ENCODE data around the gene MATK.

The MATK gene

GRCh38 chr19:3737487-3738205 lies 48.5 kb downstream of the MATK start:
- no peak for DNase-seq (ENCODE audit: low read depth, low spot score)
- no peak overlapping the region for H3K4me3 ChIP-seq (ENCODE audit: low read depth, low read length)
- TF ChIP-seq, protein P1, sequence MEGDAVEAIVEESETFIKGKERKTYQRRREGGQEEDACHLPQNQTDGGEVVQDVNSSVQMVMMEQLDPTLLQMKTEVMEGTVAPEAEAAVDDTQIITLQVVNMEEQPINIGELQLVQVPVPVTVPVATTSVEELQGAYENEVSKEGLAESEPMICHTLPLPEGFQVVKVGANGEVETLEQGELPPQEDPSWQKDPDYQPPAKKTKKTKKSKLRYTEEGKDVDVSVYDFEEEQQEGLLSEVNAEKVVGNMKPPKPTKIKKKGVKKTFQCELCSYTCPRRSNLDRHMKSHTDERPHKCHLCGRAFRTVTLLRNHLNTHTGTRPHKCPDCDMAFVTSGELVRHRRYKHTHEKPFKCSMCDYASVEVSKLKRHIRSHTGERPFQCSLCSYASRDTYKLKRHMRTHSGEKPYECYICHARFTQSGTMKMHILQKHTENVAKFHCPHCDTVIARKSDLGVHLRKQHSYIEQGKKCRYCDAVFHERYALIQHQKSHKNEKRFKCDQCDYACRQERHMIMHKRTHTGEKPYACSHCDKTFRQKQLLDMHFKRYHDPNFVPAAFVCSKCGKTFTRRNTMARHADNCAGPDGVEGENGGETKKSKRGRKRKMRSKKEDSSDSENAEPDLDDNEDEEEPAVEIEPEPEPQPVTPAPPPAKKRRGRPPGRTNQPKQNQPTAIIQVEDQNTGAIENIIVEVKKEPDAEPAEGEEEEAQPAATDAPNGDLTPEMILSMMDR (IDR thresholded peaks at IDR 0.05; ENCODE audit: insufficient read depth, low read length, missing control alignments): no peak
- ChIA-PET POLR2A (no interaction called here), CTCF (no interaction called here)

- TF ChIP-seq, protein P1 (IDR thresholded peaks at IDR 0.05; ENCODE audit: insufficient read depth, low read length, missing control alignments): no peak
- no peak overlapping the region for H3K4me3 ChIP-seq (ENCODE audit: low read depth, low read length)
- ChIA-PET CTCF (no interaction called here), POLR2A (no interaction called here)
- no peak for DNase-seq (ENCODE audit: low read depth, low spot score)
Measured at GRCh38 chr19:3736106-3736724, 50.0 kb downstream of the MATK start.

- H3K4me3 ChIP-seq (ENCODE audit: low read depth, low read length): no peak overlapping the region
- ChIA-PET CTCF (no interaction called here), POLR2A (no interaction called here)
- TF ChIP-seq, protein P1 (IDR thresholded peaks at IDR 0.05; ENCODE audit: insufficient read depth, low read length, missing control alignments): no peak
- DNase-seq (ENCODE audit: low read depth, low spot score): no peak
Measured at GRCh38 chr19:3734310-3734600, 51.9 kb downstream of the MATK start.

DNA sequence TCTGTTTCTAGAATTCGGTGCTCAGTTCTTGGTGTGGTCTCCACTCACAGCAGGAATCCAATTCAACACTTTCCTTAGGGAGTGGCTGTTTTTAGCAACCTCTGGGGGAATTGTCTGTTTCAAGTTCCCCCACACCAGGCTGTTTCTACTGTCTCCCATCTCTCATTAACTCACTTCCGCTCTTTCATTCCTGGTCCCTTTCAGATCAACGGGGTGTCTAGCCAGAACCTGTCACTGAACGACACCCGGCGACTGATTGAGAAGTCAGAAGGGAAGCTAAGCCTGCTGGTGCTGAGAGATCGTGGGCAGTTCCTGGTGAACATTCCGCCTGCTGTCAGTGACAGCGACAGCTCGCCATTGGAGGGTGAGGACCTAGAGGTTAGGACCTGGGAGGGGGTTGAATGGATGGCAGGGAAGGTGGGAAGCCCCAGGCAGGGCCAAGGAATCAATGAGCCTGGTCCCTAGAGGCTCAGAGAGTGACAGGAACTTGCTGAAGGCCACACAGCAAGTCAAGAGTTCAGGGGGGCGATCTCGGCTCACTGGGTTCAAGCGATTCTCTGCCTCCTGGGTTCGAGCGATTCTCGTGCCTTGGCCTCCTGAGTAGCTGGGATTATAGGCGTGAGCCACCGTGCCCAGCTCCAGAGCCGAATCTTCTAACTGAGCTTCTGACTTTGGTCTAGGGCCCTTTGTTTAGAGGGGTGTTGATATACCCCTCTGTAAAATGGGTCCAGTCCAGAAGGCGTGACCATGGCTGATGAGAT lies 52.5 kb downstream of the MATK start:
- ChIA-PET CTCF (no interaction called here), POLR2A (no interaction called here)
- DNase-seq (ENCODE audit: low read depth, low spot score): no peak
- no peak overlapping the region for H3K4me3 ChIP-seq (ENCODE audit: low read depth, low read length)
- TF ChIP-seq, protein P1 (IDR thresholded peaks at IDR 0.05; ENCODE audit: insufficient read depth, low read length, missing control alignments): no peak

- DNase-seq (ENCODE audit: low read depth, low spot score): no peak
- CTCF ChIA-PET: interaction anchor here (0.8 to 1.1 kb wide), 2 partner anchors 14 to 33 kb away, joined by 3 read pairs; no protein-coding TSS in a partner anchor
- TF ChIP-seq, protein P1 (IDR thresholded peaks at IDR 0.05; ENCODE audit: insufficient read depth, low read length, missing control alignments): no peak
- H3K4me3 ChIP-seq (ENCODE audit: low read depth, low read length): no peak overlapping the region
- POLR2A ChIA-PET: no interaction called here
Measured at GRCh38 chr19:3732108-3732507, 54.1 kb downstream of the MATK start.

DNA sequence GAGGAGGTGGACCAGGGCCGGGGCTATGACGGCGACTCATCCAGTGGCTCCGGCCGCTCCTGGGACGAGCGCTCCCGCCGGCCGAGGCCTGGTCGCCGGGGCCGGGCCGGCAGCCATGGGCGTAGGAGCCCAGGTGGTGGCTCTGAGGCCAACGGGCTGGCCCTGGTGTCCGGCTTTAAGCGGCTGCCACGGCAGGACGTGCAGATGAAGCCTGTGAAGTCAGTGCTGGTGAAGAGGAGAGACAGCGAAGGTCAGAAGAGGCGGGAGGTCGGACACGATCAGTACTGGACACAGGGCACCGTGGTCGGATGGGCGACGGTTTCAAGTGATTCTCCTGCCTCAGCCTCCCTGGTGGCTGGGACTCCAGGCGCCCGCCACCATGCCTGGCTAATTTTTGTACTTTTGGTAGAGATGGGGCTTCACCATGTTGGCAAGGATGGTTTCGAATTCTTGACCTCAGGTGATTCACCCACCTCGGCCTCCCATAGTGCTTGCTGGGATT lies 55.7 kb downstream of the MATK start:
- POLR2A ChIA-PET: no interaction called here
- no peak overlapping the region for H3K4me3 ChIP-seq (ENCODE audit: low read depth, low read length)
- TF ChIP-seq, protein P1 (IDR thresholded peaks at IDR 0.05; ENCODE audit: insufficient read depth, low read length, missing control alignments): no peak
- CTCF ChIA-PET: interaction anchor here (1.1 kb wide), 1 partner anchor 11 kb away, joined by 3 read pairs; no protein-coding TSS in a partner anchor
- no peak for DNase-seq (ENCODE audit: low read depth, low spot score)

All from AG04449 (cell line).